GM19372 (cell line): Measurements from ENCODE around the gene TANK.

ENCODE experiments used
- ATAC-seq: cut with Tn5 transposase; IDR thresholded peaks from one replicate; pipeline ENCODE4 v1.9.1; 2021; ENCODE audit warnings: mild to moderate bottlenecking, low read depth, moderate library complexity; ENCODE audit not compliant: unreplicated experiment

TANK gene, protein sequence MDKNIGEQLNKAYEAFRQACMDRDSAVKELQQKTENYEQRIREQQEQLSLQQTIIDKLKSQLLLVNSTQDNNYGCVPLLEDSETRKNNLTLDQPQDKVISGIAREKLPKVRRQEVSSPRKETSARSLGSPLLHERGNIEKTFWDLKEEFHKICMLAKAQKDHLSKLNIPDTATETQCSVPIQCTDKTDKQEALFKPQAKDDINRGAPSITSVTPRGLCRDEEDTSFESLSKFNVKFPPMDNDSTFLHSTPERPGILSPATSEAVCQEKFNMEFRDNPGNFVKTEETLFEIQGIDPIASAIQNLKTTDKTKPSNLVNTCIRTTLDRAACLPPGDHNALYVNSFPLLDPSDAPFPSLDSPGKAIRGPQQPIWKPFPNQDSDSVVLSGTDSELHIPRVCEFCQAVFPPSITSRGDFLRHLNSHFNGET

DNA sequence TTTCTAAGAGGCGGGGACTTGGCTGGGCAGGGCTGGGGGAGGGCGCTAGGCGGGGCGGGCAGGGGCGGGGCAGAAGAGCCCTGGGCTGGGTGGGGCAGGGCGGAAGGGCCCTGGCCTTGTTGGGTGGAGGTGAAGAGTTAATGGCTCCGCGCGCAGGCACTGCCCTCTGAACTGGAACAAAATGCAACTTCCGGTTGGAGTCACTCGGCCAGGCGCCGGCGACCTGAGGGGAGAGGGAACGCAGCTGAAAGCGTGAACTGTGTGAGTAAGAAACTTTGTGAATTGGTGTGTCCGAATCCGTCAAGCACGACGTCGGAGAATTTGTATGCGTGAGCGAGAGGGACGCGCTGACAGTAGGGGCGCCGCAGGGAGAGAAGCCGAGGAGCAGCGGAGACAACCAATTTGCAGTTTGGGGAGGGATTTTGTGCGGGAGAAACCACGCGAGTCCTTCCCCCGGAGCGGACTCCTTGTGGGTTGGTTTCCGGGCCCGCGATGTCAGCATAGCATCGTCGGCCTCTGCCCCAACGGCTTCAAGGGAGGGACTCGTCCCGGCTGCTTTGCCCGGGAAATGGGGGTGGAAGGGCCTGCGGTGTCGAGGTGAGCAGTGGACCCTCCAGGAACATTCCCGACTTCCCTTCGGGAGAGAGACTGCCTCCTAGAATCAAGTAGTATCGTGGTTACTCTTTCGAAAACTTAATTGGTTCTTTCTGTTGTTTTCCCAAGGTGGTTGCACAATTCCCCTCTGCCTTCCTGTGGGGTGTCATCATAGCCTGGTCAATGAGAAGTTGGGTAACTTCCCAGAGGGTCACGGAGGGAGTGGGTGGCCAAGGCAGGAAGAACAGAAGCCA is at the start of gene TANK:
TANK (plus strand) TSS at position 203 of the 848 bp plus-strand sequence. CDS start 19,235 bp downstream, outside the sequence.
- peak; percentile 83 for ATAC-seq

DNA sequence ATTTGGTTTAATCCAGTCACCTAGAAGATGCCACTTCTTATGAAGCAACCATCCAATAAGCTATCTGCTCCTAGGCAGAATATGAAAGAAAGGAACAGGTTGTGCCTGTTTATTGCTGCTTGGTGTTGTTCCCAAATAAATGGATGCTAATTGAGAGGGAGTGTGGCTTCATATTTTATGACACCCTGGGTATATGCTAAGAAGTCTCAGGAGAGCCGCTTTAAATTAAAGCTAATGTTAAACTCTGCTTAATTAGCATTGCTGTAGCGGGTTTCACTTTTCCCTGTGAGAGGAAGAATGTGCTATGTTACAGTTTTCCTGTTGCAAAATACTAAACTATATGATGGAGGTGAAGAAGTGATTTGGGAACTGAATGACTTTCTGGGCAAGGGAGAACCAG is 48.7 kb upstream of the TANK start:
- ATAC-seq, result no peak

DNA sequence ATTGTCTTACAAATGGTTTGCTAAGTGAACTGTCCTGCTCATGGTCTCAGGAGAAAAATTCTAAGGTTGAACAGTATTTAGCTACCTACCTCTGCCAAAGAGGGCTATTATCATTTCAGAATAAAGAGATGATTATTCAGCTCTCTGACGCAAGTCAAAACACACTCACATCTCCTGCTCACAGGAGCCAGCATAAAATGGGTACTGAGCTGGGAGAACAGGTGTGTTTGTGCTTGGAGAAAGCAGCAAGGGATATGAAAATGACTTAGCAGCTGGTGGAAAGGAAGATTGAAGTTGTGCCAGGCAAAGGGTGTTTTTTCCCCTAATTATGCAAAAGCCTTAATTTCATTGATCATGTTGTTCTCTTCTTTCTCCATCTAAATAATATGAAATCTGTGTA is 47.3 kb upstream of the TANK start:
- no peak for ATAC-seq

DNA sequence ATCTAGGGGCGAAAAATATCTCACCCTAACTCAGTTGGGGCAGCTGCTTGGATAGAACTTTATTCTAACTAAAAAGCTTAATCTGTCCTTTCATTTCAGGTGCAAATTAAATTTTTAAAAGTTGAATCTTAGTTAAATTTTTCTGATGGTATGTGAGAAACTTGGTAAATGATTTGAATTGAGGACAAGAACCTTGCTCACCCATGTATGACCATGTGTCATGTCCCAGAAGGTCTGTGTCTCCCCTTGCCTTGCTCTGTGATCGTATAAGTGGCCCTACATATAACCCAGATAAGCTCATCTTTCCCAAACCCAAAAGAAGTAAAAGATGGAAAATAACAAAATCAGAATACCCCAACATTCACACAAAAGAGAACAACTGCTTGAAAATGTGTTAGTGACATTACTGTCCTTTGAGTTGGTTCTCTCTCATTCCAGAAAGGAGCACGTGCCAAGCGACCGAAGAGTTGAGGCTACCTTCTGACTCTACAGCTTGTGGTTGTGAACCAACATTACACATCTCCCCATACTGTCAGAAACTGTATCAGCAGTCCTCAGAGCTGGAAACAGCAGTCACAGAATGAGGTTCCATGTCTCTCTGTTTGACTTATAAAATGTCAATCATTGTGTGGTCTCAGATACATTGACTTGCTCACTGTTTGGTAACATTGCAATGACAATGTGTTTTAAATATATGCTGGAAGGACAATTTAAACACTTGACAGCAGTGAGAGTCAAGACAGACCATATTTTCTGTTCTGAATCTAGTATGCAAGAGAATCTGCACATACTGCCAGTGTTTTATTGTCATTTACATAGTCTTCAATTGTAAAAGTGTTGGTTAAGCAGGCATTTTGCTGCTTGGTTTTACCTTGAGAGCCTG is 46.3 kb upstream of the TANK start:
- ATAC-seq, result no peak

DNA sequence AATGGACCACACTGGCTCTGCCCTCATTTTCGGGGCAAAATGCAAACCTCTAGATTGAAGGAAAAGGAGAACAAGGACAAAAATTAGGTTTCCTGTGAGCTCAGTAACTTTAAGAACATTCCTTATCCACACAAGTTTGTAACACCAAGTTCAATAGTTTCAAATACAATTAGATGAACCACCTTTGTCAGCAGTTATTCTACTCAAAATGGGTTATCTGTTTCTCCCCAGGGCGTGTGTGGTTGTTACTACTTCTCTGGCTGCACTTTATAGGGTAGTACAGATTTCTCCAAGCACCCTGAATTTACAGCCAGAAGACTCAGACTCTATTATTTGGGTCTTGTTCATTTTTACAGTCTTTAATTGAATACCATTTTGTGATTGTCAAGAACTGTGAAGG is 45.0 kb upstream of the TANK start:
- no peak for ATAC-seq

DNA sequence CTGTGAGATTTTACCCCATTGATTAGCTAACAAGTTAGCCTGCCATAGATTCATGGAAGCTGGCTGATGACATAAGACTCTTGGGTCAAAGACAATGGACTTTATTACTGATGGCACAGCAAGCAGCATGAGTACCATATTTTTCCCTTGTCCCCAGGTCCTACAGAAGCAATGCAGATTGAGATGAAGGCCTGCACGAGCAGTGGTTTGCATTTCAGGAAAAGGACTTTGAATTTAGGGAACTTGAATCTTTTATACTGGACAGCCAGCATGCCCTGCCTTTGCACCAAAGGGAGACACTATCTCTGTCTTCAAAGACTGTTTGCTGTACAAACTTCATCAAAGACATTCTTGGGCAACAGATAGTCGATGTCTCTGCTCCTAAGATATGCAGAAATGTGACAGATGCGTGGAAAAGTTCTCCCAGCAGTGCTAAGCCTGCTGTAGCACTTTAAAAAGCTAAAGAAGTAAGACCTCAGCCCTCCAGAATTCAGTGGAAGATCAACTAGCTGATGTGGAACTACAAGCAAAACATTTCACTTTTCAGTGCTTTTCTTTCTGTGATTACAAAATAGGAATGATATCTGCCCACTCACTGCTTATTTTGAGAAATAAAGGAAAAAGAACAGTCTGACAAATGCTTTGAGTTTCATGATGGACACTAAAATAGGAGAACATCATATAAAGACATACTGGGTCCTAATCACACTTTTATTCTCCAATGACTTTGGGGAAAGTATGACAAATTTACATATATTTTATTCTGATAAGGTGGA is 44.4 kb upstream of the TANK start:
- no peak for ATAC-seq

DNA sequence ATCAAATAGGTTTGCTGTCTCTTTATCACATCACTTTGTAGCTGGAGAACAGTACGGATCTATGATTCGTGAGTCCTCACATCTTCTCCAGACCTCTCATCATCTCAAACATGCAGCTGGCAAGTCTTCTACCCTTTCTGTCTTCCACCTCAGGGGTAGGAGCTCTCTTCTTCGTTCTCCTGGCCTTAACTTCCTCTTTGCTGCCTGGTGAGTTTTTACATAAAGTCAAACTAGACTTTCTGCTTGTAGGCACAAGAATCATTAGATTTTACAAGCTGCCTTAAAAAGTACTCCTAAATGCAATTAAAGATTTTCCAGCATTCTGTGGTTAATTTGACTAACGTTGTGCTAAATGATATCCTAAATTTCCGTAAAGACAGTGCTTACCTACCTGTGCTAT is 43.7 kb upstream of the TANK start:
- ATAC-seq, result no peak

DNA sequence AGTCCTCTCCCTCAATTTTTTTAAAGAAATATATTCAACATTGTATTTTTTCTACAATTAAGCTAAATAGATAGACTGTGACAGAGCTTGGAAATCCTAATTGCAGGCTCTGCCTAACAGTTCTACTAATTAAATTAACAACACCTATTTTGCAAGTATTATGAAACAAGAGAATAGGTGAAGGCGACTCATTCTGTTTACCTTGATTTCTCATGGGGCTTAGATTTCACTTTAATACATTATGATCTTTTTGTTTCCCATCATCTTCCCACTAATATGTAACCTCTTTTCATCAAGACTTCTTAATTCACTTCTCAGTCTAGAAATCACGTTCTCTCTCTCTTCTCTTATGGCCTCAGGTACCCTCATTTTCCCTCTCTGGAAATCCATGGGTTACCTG is 42.7 kb upstream of the TANK start:
- no peak for ATAC-seq

DNA sequence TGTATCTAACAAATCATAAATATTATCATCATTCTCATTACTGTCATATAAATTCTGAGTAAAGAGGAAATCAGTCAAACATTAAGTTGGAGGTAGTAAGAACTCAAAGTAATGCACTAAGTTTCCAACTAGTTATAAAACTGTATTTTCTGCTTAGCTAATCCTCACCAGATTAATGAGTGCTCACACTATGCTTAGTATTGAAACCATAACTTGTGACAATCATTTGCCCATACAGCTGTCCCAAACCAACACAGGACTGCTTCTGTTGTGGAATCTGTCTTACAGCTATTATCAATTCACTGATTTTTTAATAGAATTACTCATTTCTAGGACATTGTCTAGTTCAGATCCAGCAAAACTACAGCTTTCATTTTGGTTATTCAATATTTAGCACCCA is 41.5 kb upstream of the TANK start:
- no peak for ATAC-seq

DNA sequence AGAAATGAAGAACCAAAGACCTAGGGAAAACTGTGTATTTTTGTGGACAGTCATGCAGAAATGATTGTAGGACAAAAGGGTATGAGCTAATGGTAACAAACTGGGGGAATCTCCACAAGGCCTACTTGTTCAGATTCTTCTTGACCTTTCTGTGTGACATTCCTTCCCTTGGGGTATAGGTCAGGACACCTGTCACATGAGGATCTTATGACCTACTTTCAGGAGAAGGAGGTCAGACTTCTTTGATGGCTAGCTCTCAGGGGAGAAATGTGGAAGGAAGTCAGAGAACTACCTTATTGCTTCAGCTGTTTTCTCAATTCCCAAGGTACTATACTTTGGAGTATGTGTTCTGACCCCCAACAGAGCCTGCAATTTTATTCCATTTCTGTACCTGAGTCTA is 40.7 kb upstream of the TANK start:
- no peak for ATAC-seq

DNA sequence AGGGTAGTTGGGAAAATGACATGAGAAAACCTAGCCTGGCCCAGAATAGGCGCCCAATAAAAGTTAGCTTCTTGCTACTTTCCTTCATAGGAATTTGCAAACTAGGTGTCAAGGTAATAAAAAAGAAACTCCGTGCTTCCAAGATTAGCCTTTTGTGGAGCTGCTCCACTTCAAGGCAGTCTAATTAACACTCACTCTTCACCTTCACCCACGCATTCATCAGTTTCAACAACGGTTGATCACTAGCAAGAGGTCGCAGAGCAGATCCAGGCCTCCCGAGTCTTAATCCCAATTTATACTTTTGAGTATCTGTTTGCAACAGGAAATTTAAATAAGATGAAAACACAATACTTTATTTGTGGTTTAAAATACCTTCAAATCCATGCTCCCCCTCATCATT is 39.5 kb upstream of the TANK start:
- ATAC-seq, result no peak

DNA sequence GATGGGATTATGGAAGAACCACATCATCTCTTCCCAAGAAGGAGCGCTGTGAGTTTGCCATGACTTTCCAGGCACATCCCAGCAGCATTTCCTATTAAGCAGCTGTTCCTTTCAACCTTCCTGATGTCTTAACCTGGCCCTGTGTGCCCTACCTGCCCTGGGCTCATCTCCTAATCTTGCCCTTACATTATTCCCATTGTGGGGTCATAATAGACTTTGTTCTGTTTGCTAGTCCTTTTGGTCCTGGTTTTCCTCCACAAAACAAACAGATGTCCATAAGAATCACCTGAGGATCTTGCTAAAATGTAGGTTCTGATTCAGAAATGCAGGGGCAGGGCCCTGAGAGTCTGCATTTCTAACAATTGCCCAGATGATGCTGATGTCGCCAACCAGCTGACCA is 38.6 kb upstream of the TANK start:
- no peak for ATAC-seq

DNA sequence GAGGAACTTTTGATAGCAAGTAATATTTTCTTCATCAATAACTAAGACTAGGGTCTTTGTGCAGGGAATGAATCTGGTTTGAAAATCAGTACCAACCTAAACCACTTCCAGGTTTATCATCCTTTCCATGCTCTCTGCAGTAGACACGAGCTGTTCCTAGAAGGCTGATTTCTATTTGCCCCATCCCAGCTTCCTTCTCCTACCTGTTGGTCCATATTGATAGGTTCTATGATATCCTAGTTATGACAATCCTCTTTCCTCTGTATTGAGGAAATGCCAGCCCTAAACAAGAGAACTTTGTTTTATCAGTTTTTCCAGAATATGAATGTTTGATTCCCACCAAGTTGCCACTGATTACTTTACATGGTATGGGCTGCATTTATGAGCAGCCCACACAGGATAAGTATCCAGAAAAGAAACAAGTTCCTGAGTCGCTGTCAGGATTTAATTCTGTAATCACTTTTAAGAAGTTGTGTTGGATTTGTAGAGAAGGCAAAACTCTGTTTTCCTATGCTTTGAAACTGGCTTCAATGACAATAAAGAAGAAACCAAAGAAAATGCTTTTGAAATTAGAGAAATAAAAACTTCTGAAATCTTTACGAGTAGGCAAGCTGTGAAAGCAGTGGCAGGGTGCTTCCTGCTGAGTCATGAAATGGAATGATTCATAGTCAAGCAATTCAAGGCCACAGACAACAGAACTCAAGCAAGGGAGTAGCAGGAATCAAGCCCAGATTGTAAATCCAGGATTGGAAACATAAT is 37.3 kb upstream of the TANK start:
- ATAC-seq, result no peak

DNA sequence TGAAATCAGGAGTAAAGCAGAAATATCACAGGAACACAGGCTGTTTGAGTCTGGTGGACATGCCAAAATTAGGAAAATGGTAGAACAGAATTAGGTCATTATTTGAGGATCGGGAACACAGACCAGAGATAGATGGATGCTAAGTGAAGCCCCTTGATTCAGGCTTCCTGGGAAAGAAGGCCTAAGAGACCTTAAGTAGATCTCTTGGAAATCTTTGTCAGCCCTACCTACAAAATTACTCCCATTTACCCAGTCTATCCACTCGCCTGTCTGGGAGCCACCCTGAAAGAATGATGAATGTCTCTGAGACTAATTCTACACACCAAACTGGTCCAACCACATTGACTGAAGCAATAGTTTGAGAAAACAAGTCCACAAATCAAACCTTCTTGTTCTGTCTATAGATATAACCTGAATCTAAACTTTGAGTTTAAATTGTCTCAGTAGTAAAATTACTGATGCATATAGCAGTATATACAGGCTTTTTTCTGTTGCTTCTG is 36.6 kb upstream of the TANK start:
- ATAC-seq, result no peak

DNA sequence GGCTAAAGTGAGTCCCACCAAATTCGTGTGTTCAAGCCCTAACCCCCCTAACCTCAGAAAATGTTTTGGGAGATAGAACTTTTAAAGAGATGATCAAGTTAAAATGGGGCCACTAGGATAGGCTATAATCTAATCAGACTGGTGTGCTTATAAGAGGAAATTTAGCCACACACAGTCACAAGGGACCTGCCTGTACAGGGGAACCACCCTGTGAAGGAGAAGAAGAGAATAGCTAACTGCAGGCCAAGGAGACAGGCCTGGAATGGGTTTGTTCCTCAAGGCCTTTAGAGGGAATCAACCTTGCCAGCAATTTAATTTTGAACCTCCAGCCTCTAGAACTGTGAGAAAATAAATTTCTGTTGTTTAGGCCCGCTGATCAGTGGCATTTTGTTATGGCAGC is 36.0 kb upstream of the TANK start:
- peak; percentile 53 for ATAC-seq

DNA sequence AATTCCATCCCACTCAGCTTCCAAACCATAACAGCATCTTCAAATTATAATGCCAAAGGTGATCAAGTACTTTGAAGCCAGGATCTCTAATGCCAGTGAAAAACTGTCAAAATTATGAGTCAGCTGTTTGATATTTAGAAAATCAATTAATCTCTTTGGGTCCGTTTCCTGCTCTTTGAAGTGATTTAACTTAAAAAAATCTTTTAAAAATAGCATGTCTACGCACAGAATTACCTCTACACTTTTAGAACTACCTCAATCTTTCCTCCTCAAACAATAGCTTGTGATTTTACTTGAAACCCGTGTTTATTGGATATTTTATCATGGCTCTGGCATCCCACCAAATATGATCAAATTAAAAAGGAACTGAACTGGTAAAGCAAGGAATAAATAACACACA is 31.3 kb upstream of the TANK start:
- ATAC-seq, result no peak

DNA sequence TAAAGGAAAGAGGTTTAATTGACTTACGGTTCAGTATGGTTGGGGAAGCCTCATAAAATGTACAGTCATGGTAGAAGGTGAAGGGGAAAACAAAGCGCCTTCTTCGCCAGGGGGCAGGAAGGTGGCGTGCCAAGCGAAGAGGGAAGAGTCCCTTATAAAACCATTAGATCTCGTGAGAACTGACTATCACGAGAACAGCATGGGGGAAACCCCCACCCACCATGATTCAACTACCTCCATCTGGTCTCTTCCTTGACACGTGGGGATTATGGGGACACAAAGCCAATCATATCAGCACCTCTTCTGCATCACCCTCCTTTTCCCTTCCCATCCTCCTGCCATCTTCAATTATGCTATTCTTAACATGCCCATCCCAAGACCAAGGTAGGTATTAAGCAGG is 29.9 kb upstream of the TANK start:
- no peak for ATAC-seq

DNA sequence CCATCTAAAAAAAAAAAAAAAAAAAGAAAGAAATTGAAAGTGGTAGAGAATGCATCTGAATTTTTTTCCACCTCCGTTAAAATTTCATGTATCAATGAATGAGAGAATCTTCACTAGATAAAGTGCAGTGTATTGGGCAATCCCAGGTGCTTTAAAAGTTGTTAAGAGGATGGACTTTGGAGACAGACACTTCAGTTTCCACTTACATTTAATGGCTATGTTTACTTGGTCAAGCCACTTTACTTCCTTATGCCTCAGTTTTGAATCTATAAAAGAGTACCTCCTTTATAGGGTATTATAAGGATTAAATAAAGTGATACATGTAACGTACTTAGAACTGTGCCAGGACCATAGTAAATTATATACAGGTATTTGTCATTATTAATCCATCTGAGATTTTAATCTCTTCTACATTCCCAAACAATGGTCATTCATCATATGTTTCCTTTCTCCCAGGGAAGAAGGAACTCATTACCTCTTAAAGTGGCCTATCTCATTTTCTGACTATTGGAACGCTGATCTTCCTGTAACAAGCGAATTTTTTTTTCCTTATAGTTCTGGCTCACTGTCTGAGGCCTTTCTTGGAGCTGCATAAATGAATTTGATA is 29.1 kb upstream of the TANK start:
- no peak for ATAC-seq

DNA sequence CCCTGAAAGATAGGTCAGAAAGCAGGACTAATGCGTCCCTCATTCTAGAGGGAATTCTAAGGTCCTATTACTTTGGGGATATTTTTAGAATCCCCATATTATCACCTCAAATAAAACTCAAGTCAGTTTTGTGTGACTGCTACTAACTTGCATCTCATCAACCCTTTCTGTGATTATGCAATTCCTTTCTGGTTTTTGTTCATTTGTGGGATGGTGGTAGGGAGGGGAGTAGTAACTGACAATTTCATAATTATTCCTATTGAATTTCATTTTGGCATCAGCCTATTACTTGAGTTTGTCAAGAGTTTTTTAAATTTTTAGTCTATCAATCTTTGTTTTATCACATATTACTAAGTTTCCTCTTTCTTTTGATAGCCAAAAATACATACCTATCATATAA is 28.4 kb upstream of the TANK start:
- ATAC-seq, result no peak
